Muscle layer of colon (tissue), 2 donors: ENCODE results near the gene CIC.
"Not testable (repeated sequence)": the region's sequence is repeated elsewhere in the genome, so short reads cannot be mapped to it uniquely, and the experiment has no call there.

ENCODE experiments used
- H3K27ac ChIP-seq: one replicate; pipeline ENCODE4 v1.7.0; 2013; ENCODE audit warnings: low read depth, mild to moderate bottlenecking, low read length, moderate library complexity
- H3K27me3 ChIP-seq, 2 donors: one replicate each; pipeline ENCODE4 v1.7.0; 2013; ENCODE audit warnings: low read length in 2 of 2, mild to moderate bottlenecking in 2 of 2; ENCODE audit not compliant: insufficient read depth in 2 of 2, control insufficient read depth in 1 of 2
- H3K36me3 ChIP-seq: one replicate; pipeline ENCODE4 v1.7.0; 2013; ENCODE audit warnings: mild to moderate bottlenecking, low read length; ENCODE audit not compliant: insufficient read depth
- H3K4me1 ChIP-seq: one replicate; pipeline ENCODE4 v1.7.0; 2013; ENCODE audit warnings: mild to moderate bottlenecking, low read length; ENCODE audit not compliant: insufficient read depth
- H3K4me3 ChIP-seq, 2 donors: one replicate each; pipeline ENCODE4 v1.7.0; 2013; ENCODE audit warnings: low read length in 2 of 2, low read depth in 1 of 2, mild to moderate bottlenecking in 1 of 2, moderate library complexity in 1 of 2
- H3K9ac ChIP-seq: one replicate; pipeline ENCODE4 v1.7.0; 2013; ENCODE audit warnings: low read length
- H3K9me3 ChIP-seq: one replicate; pipeline ENCODE4 v1.7.0; 2013; ENCODE audit warnings: mild to moderate bottlenecking, low read length
- donor health status: abdominal sarcoma.
- donor health status: Adenocarcinoma of cecum.

Gene CIC

DNA sequence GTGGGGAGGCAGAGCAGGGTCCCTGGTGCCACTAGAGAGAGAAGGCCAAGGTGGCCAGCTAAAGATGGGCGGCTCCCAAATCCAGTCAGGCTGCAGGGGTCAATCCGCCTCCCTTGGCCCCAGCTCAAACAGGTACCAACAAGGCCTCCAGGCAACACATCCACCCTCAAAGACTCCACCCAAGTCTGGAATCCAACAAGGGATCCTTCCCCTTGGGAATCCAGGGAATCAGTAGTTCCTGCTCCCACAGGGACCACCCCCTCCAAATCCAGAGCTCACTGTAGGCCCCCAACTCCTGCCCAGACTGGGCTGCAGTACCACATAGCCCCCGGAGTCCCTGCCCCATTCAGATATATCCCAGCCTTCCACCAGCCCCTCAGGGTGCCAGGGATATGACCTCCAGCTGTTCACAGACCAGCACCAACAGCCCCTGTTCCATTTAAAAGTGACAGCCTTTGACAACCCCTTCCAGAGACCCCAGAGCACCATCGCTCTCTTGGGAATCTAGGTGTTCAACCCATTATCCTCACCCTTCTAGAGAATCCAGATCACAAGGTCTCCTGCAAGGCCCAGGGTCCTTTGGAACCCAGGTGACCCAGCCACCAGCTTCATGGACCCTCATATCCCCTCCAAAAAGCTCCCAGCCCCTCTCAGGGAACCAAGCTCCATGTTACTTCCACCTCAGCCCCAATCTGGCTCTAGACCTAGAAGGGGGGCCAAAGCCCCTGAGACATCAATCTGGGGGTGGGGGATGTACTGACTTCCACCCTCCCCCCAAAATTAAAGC lies 17.3 kb upstream of the CIC start:
- Histone ChIP-seq H3K27ac (peak overlapping the region; percentile 84), H3K4me1 (peaks cover 41% of the 10 kb centered on the region), H3K4me3 (peak overlapping the region; percentile 2 to 50), H3K27me3 (no peaks in the 10 kb centered on the region), H3K36me3 (peaks cover 9% of the 10 kb centered on the region), H3K9me3 (no peaks in the 10 kb centered on the region), H3K9ac (peak overlapping the region; percentile 54)

DNA sequence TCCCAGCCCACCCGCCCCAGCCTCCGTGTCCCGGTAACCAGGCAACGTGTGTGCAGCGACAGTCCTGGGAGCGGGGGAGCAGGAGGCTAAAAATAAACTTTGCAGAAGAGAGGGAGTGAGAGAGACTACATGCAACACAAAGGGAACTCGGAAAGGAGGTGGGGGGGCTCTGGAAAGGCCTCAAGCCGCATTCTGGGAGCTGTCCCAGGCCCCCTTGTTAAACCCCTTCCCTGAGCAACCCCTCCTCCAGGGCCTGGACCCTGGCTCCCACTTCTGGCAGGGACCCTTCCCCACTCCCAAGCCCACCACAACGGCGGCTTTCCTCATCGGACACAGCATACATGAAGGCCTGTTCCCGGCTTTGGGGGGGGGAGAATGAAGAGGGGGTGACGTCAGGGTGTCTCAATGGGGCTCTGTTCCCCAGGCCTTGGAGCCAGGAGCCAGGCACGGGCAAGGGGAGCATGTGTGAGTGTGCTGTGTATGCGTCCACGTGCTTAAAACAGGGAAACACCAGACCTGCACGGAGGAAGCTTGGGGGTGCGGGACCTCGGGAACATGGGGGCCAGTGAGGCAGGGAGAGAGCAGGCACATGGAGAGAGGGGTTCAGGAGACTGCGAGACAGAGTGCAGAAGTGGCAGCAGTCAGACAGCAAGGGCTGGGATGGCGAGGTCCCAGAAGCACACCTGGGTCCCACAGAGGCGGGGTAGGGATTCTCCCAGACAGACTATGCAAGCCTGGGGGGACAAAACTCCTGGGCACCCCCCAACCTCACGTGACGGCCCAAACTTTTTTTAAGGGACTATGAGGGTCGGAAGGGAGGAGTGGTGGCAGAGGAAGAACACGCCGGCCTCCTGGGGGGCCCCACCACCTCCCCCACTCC lies 16.4 kb upstream of the CIC start:
- peak overlapping the region; percentile 47 for H3K9ac ChIP-seq
- H3K4me3 ChIP-seq, result peak overlapping the region; percentile 55 to 58
- no peaks in the 10 kb centered on the region for H3K27me3 ChIP-seq
- H3K4me1 ChIP-seq, result peaks cover 41% of the 10 kb centered on the region
- H3K9me3 ChIP-seq, result no peaks in the 10 kb centered on the region
- H3K27ac ChIP-seq, result peak overlapping the region; percentile 99
- peaks cover 6% of the 10 kb centered on the region for H3K36me3 ChIP-seq

DNA sequence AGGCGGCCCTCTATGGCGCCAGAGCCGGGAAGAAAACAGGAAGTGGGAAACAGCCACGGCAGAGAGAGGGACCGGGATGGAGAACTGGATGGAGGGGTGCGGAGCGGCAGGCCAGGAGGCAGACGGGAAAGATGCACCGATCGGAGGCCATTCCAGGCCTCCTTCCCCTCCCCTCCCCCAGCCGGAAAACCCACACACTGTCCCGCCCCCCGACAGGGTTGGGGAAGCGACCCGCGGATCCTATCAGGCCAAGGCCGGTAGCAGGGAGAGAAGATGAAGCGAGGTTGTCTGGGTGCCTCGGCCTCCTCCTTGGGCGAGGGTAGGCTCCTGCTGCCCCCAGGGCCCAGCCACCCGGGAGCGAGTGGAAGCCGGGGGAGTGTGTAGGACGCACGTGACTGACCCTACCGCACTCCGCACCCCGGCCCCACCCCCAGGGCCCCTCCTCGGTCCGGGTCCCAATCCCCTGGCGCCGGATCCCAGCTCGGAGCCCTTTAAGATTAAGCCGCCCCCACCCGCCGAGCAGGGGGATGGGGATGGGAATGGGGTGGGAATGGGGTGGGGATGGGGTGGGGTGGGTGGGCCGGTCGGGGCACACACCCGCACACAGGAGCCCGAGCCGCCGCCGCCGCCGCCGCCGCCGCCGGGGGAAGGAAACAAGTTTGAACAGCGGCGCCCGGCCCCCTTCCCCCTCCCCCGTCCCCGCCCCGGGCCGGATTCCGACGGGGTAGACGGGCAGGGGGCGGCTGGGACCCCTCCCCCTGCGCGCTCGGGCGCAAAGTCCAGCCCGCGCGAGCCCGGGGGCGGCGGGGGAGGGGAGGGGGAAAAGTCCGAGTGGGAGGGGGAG lies 15.6 kb upstream of the CIC start:
- Histone ChIP-seq H3K27ac (peak overlapping the region; percentile 99), H3K4me1 (peaks cover 41% of the 10 kb centered on the region), H3K36me3 (peaks cover 6% of the 10 kb centered on the region), H3K27me3 (no peaks in the 10 kb centered on the region), H3K9me3 (no peaks in the 10 kb centered on the region), H3K9ac (peak overlapping the region; percentile 47), H3K4me3 (peak overlapping the region; percentile 55 to 75)

DNA sequence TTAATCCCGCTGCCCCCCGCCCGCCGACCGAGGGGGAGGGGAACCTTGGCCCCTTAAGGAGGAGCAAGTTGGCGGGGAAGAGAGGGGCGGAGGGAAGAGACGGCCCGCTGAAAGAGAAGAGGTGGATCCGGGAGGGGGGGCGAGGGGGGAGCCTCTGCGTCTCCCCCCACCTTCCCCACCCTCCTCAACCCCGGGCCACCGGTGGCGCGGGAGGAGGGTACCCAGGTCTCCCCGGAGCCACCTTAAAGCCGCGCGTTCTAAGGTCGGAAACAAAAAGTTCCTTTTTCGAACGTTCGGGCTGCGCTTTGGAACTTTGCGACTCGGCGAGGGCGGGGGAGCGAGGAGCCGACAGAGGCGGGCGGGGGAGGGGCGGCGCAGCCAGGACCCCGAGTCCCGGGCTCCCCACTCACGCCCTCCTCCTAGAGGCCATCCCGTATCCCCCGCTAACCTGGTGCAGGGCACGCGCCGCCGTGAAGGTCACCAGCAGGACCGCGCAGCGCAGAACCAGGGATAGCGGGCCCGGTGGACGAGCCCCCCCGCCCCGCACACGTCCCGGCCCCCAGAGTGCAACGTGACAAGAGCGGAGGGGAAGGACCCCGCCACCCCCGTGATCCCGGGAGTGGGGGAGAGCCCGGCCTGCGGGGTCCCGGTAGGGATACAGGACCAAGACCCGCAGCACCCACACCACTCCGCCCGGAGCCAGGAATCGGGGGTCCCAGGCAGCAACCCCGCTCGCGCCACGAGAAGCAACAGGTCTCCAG lies 14.8 kb upstream of the CIC start:
- Histone ChIP-seq H3K27ac (peak overlapping the region; percentile 70), H3K4me1 (peaks cover 41% of the 10 kb centered on the region)

DNA sequence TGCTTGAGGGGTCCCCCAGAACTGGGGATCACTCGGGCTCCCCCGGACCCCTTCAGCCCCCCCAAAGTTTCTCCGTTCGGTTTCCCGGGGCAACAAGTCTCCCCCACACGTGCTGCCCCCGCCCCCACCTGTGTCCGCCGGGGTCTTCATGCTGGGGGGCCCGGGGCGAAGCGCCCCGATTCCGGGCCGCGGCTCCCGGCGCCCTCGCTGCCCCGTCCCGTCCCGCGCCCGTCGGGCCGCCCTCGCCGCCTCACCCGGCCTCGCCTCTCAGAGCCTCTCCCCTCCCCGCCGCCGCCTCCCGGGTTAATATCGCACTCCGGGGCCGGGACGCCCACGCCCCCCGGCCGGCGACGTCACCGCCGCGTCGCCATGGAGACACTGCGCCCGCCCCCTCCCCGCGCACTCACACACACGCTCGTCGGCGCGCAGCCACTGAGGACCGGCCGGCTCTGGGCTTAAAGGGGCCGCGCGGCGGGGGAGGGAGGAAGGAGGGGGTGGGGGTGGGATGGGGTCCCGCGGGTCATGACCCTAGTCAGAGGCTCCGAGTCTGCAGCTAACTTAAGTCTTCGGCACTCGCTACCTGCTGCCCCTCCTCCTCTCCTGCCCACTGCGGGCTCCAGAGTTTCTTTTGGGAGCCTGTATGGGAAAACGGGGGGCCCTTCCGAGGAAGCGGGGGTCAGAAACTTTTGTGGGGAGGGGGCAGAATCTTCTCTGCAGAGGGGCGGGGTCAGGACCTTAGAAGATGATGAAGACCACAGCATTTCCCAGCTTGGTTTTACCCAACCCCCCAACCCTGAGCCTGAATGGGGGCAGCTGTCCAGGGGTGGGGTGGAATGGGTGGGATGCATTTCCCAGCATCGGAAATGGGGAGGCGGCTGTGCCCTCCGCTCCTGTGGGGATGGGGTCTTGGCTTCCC lies 13.9 kb upstream of the CIC start, which contains the start of gene ERF:
Gene ERF (minus strand): TSS at position 279 of the 916 bp plus-strand sequence. CDS start 129 bp downstream, at position 150.
- Histone ChIP-seq H3K4me3 (peak within 1 kb of the TSS; percentile 77 to 80), H3K4me1 (peaks cover 34% of the 10 kb centered on the region), H3K27ac (peak within 1 kb of the TSS; percentile 99)

More for the DNA sequence above, 14.8 kb upstream of the CIC start:
- peaks cover 6% of the 10 kb centered on the region for H3K36me3 ChIP-seq
- H3K4me3 ChIP-seq, result peak overlapping the region; percentile 53 to 75
- no peaks in the 10 kb centered on the region for H3K27me3 ChIP-seq
- no peaks in the 10 kb centered on the region for H3K9me3 ChIP-seq
- H3K9ac ChIP-seq, result peak overlapping the region; percentile 92

DNA sequence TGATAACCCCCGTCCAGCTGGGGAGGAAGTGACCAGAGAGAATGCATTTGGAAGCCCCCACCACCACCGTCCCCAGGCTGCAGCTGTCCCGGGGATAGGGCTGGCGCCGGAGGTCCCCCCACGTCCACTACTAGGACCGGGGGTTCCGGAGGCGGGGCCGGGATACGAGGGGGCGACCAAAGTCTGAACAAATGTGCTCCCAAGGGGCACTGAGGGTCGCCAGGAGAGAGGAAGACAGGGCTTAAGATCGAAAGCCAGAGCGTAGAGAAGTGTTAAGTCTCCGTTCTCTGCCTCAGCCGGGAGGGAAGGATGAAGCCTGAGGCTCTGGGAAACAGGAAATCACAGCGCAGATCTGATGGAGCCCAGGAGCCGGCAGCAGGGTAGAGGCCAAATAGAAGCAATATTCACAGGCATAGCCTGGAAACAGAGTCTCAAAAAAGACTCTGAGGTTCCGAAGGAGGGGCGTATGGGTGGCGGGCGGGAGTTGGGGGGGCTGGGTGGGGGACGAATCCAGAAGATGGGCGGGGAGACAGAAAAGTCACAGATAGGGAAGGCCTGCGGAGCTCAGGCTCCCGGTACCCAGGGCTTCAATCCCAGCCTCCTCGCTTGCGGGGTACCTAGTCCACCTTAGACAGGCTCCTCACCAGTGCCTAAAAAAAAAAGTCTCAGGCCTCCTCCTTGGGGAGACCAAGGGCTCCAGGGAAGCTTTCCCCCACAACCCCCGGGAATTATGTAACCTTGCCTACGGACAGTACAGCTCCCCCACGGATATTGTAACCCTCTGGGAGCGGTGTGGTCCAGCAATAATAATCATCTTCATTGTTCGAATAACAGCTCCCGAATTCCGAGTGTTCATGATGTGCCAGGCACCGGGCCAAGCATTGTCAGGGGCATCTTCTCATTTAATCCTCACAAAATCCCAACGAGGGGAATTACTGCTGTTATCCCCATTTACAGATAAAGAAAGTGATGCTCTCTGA lies 13.0 kb upstream of the CIC start:
- H3K27ac ChIP-seq, result peak overlapping the region; percentile 99
- H3K27me3 ChIP-seq, result no peaks in the 10 kb centered on the region
- H3K9me3 ChIP-seq, result no peaks in the 10 kb centered on the region
- H3K4me1 ChIP-seq, result peaks cover 25% of the 10 kb centered on the region
- peak overlapping the region; percentile 86 for H3K9ac ChIP-seq
- H3K36me3 ChIP-seq, result no peaks in the 10 kb centered on the region
- peak overlapping the region; percentile 77 to 80 for H3K4me3 ChIP-seq

More for the DNA sequence above, 13.9 kb upstream of the CIC start, which contains the start of gene ERF:
- no peaks in the 10 kb centered on the region for H3K27me3 ChIP-seq
- peaks cover 1% of the 10 kb centered on the region for H3K36me3 ChIP-seq
- H3K9ac ChIP-seq, result peak within 1 kb of the TSS; percentile 92
- no peaks in the 10 kb centered on the region for H3K9me3 ChIP-seq

DNA sequence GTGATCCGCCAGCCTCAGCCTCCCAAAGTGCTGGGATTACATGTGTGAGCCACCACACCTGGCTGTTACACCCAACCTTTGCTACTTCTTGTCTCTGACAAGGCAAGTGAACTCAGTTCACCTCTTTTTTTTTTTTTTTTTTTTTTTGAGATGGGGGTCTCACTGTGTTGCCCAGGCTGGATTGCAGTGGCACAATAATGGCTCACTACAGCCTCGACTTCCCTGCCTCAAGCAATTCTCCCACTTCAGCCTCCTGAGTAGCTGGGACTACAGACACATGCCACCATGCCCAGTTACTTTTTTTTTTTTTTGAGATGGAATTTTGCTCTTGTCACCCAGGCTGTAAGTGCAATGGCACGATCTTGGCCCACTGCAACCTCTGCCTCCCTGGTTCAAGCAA lies 11.2 kb upstream of the CIC start:
- H3K4me3 ChIP-seq, H3K9me3 ChIP-seq, H3K9ac ChIP-seq, H3K27me3 ChIP-seq, H3K27ac ChIP-seq, H3K36me3 ChIP-seq, H3K4me1 ChIP-seq: not testable (repeated sequence)

DNA sequence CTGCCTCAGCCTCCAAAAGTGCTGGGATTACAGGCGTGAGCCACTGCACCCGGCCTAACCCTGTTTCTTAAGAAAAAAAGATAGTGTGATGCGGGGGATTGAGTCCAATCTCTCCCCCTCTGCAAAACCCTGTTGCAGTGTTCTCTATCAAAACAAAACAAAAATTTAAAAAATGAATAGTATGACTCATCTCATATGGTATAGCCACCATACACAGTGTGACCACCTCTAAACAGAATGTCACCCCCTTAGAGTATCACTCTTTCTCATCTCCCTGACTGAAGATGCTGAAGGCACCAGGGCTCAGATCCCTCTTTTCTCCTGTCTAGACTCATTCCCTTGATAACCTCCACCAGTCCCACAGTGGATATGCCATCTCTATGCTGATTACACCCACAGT lies 7.3 kb upstream of the CIC start:
- H3K27me3 ChIP-seq, result no peaks in the 10 kb centered on the region
- no peak overlapping the region for H3K4me3 ChIP-seq
- H3K4me1 ChIP-seq, result peaks cover under 1% of the 10 kb centered on the region
- H3K9ac ChIP-seq, result no peak overlapping the region
- no peaks in the 10 kb centered on the region for H3K9me3 ChIP-seq
- H3K27ac ChIP-seq, result no peak overlapping the region
- H3K36me3 ChIP-seq, result no peaks in the 10 kb centered on the region

DNA sequence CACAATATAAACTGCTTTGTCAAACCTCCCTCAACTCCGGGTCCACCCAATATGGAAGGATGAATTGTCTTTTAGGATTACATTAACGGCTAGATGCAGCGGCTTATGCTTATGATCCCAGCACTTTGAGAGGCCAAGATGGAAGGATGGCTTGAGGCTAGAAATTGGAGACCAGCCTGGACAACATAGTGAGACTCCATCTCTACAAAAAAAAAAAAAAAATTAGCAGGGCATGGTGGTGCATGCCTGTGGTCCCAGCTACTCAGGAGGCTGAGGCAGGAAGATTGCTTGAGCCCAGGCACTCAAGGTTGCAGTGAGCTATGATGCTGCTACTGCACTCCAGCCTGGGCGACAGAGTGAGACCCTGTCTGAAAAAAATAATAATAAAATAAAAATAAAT lies 2.9 kb upstream of the CIC start:
- not testable (repeated sequence) for H3K27me3 ChIP-seq, H3K9me3 ChIP-seq, H3K36me3 ChIP-seq, H3K4me3 ChIP-seq, H3K27ac ChIP-seq, H3K9ac ChIP-seq
- H3K4me1 ChIP-seq, result peaks cover 20% of the 10 kb centered on the region
